GM10266 (cell line): ENCODE results near the gene ROCK1.
"Not testable (repeated sequence)": the region's sequence is repeated elsewhere in the genome, so short reads cannot be mapped to it uniquely, and the experiment has no call there.

Source experiments
- DNase-seq: peaks from one replicate; pipeline ENCODE4 v3.0.0; 2012; ENCODE audit errors: extremely low spot score
- TF ChIP-seq, protein P1 (sequence below): IDR thresholded peaks from 2 replicates; pipeline ENCODE4 v1.5.1; 2012; ENCODE audit warnings: mild to moderate bottlenecking, low read depth; ENCODE audit not compliant: control insufficient read depth, insufficient read depth; ENCODE audit errors: missing control alignments

Gene ROCK1

DNA sequence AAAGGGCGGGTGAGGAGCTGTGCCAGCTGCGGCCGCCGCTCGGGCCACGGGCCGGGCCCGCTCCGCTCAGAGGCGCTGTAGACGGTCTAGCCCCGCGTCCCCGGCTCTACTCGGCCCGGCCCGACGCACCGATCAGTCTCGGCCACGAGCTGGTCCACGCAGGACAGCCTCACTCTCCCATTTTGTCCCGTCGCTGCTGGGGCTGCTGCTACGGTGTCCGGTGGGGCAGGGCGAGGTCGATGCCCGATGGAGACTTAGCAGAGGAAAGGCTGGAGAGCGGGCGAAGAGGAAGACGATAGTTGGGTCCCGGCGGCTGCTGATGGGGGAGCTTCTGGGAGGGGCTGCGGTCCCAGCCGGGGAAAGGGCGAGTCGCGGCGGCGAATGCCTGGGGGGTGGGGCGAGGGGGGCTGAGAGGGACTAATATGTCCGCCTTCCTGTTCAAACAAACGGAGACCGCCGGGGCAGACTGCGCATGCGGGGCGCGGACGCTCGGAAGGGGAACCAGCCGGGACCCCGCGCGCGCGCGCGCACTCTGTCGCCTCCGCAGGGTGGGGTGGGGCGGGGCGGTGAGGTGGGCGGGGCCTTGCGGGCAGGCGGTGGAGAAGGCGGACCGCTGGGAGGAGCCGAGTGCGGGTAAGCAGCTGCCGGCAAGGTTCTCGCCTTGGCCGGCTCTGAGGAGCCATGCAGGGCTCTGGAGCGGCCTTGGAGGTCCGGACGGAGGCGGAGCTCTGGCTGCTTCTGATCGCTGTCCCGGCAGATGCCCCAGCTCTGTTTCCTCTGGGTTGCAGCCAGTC lies at the start of gene ROCK1:
ROCK1 (minus strand) TSS at position 468 of the 794 bp plus-strand sequence. CDS start 903 bp downstream, outside the sequence.
- DNase-seq: peak; percentile 96
- TF ChIP-seq, protein P1, sequence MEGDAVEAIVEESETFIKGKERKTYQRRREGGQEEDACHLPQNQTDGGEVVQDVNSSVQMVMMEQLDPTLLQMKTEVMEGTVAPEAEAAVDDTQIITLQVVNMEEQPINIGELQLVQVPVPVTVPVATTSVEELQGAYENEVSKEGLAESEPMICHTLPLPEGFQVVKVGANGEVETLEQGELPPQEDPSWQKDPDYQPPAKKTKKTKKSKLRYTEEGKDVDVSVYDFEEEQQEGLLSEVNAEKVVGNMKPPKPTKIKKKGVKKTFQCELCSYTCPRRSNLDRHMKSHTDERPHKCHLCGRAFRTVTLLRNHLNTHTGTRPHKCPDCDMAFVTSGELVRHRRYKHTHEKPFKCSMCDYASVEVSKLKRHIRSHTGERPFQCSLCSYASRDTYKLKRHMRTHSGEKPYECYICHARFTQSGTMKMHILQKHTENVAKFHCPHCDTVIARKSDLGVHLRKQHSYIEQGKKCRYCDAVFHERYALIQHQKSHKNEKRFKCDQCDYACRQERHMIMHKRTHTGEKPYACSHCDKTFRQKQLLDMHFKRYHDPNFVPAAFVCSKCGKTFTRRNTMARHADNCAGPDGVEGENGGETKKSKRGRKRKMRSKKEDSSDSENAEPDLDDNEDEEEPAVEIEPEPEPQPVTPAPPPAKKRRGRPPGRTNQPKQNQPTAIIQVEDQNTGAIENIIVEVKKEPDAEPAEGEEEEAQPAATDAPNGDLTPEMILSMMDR: no peak

DNA sequence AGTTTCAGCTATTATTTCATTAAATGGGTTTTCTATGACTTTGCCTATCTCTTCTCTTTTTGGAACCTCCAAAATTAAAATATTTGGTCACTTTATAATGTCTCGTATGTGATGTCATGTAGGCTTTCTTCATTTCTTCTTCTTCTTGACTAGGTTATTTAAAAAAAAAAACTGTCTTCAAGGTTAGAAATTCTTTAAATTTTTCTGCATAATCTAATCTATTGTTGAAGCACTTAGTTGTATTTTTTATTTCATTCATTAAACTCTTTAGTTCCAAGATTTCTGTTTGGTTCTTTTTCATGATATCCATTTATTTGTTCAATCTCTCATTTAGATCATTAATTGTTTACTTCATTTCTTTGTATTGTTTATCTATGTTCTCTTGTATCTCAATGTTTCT lies 43.8 kb upstream of the ROCK1 start:
- TF ChIP-seq, protein P1: no peak
- DNase-seq: no peak

DNA sequence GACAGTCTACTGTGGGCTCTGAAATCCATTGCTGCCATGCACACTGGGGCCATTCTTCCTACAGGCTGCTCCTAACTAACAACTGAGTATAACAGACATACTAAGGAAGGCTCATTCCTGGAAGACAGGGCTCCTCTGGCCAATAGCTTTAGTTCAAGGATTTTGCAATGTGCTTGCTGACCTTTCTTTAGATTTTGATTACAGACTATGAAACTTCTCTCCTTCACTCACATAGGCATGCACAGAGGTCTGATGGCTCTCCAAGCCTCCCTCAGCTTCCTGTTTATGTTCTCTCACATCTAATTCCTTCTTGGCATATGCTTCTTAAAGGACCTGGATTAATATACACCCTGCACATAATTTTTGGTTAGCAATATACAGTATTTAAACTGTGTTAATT lies 34.4 kb upstream of the ROCK1 start:
- TF ChIP-seq, protein P1: no peak
- DNase-seq: no peak

DNA sequence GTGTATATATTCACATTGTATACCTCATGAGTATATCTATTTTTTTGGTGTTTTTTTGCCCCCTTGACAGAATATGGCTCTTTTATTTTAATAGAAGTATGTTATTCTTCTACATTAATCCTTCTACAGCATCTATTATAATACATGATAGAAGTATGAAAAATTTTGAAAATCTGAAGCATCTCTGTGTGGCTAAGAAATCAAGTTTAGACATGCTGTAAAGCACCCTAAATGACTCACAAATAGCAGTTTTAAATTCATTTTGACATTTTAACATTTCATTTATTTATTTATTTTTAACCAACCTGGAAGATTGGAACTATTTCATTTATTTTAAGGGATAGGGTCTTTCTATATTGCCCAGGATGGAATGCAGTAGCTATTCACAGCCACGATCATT lies 33.8 kb upstream of the ROCK1 start:
- no peak for DNase-seq
- TF ChIP-seq, protein P1: no peak

DNA sequence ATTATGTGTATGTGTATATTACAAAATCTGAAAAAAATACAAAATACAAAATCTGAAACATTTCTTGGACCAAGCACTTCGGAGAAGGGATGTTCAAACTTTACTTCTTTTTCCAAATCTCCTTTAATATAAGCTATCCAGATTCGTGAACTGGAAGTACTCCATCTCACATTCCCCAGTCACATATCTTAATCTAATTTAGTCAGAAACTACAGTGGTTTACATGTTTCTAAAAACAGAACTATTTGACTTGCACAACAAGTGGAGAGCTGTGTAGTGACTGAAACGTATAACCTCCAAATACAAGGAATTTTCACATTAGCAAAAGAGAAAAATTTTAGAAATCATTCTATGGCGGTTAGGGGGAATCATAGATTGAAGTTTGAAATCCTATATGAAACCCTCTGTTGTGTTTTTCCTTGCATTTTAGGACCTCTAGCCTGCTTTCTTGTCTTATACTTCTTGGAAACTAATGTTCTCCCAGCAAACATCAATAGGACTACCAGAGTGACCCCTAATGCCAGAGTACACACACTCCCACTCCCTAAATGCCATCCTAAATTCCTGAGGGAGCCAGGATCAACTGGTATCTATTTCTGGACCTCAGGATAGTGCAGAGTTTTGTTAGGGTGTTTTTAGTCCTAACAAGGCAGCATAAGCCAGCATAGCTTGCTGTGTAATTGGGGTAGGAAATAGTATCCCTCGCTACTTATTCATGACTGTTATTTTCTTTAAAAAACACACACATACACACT lies 30.2 kb upstream of the ROCK1 start:
- TF ChIP-seq, protein P1: no peak
- no peak for DNase-seq

DNA sequence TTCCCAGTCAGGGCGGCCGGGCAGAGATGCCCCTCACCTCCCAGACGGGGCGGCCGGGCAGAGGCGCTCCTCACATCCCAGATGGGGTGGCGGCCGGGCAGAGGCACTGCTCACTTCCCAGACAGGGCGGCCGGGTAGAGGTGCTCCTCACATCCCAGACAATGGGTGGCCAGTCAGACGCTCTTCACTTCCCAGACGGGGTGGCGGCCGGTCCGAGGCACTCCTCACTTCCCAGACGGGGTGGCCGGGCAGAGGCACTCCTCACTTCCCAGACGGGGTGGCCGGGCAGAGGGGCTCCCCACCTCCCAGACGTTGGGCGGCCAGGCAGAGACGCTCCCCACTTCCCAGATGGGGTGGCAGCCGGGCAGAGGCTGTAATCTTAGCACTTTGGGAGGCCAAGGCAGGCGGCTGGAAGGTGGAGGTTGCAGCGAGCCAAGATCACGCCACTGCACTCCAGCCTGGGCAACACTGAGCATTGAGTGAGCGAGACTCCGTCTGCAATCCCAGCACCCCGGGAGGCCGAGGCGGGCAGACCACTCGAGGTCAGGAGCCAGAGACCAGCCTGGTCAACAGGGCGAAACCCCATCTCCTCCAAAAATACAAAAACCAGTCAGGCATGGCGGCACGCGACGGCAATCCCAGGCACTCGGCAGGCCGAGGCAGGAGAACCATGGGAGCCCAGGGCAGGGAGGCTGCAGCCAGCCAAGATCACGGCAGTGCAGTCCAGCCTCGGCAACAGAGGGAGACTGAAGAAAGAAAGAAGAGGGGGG lies 26.3 kb upstream of the ROCK1 start:
- DNase-seq: not testable (repeated sequence)

DNA sequence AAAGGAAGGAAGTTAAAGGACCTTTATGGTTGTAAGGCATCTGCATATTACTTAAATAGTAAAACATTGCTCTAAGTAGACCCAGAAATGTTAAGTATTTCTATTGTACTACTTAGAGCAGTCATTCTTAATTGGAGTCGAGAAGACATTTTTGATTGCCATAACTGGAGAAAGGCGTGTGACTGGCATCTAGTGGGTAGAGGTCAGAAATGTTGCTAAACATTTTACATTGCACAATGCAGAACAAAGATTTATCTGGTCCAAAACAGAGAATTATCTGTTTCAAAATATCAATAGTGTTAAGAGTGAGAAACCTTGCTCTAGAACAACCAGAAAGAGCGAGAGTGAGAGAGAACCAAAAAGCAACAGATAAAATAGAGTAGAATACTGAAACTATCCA lies 23.3 kb upstream of the ROCK1 start:
- peak; percentile 32 for DNase-seq

More for the DNA sequence above, 23.3 kb upstream of the ROCK1 start:
- TF ChIP-seq, protein P1: peak; percentile 45
